ENCODE data around the gene SH3BP5.

SH3BP5 gene

GRCh38 chr3:15347063-15347736 lies 14.8 kb upstream of the SH3BP5 start:
- DNase-seq: peak; percentile 70

GRCh38 chr3:15346516-15346915 lies 14.1 kb upstream of the SH3BP5 start:
- DNase-seq: no peak

GRCh38 chr3:15345608-15346137 lies 13.3 kb upstream of the SH3BP5 start:
- no peak for DNase-seq

GRCh38 chr3:15345066-15345607 lies 12.8 kb upstream of the SH3BP5 start:
- no peak for DNase-seq

GRCh38 chr3:15342945-15343344 lies 10.6 kb upstream of the SH3BP5 start:
- no peak for DNase-seq

- DNase-seq: no peak
These were observed 9.9 kb upstream of the SH3BP5 start for GRCh38 chr3:15342246-15342645.

- DNase-seq: no peak
These were observed 8.8 kb upstream of the SH3BP5 start for GRCh38 chr3:15341030-15341726.

GRCh38 chr3:15339786-15340215 lies 7.4 kb upstream of the SH3BP5 start:
- DNase-seq: no peak

- DNase-seq: no peak
These were observed 6.6 kb upstream of the SH3BP5 start for GRCh38 chr3:15339001-15339400.

GRCh38 chr3:15337963-15338362 lies 5.6 kb upstream of the SH3BP5 start:
- no peak for DNase-seq

- no peak for DNase-seq
These were observed 3.7 kb upstream of the SH3BP5 start for GRCh38 chr3:15336057-15336456.

GRCh38 chr3:15333956-15334263 lies 1.5 kb upstream of the SH3BP5 start:
- no peak for DNase-seq

GRCh38 chr3:15333099-15333955 lies 941 bp upstream of the SH3BP5 start:
- no peak for DNase-seq

GRCh38 chr3:15331606-15332404 lies 581 bp downstream of the SH3BP5 start:
- no peak for DNase-seq

- DNase-seq: no peak
These were observed 1.2 kb downstream of the SH3BP5 start for GRCh38 chr3:15331072-15331605.

- no peak for DNase-seq
These were observed 2.3 kb downstream of the SH3BP5 start for GRCh38 chr3:15330031-15330596.

- no peak for DNase-seq
These were observed 3.1 kb downstream of the SH3BP5 start for GRCh38 chr3:15329046-15330005.

GRCh38 chr3:15327941-15328340 lies 4.4 kb downstream of the SH3BP5 start:
- peak; percentile 46 for DNase-seq

GRCh38 chr3:15326673-15327072 lies 5.7 kb downstream of the SH3BP5 start:
- no peak for DNase-seq

GRCh38 chr3:15326037-15326436 lies 6.3 kb downstream of the SH3BP5 start:
- no peak for DNase-seq

GRCh38 chr3:15325228-15325627 lies 7.2 kb downstream of the SH3BP5 start:
- DNase-seq: no peak
